Activated CD4-positive, alpha-beta memory T cell treated with anti-CD3 and anti-CD28 coated beads, Interleukin-2, amount 10 ng/mL, durations not matched to agents 7 days and 5 days (primary cell): ENCODE measurements around the gene PROZ. TPM values are rescaled to one million over a fixed set of nuclear protein-coding genes. Genes with fewer than 3 reads are reported as not detected.
"Not testable (repeated sequence)": the region's sequence is repeated elsewhere in the genome, so short reads cannot be mapped to it uniquely, and the experiment has no call there.

ENCODE experiments used
- CTCF ChIA-PET: fragments of 350-600 bp; sonication (Branson Sonifier 250); formaldehyde crosslinking; loops from one replicate; lab custom pipeline; 2021; ENCODE audit warnings: antibody characterized with exemption, inconsistent platforms; lab: Charles Lee
- POLR2A ChIA-PET: fragments of 350-600 bp; sonication (Branson Sonifier 250); formaldehyde crosslinking; loops from one replicate; lab custom pipeline; 2021; ENCODE audit warnings: antibody characterized with exemption; lab: Charles Lee
- DNase-seq: peaks from one replicate; pipeline ENCODE4 v3.0.0-alpha.2; 2020
- H3K27ac Mint-ChIP-seq: one replicate; pipeline ENCODE4 v1.8.0; 2021; ENCODE audit warnings: mild to moderate bottlenecking, mixed read lengths
- H3K27me3 Mint-ChIP-seq: one replicate; pipeline ENCODE4 v1.8.0; 2021; ENCODE audit warnings: mixed read lengths
- H3K36me3 Mint-ChIP-seq: one replicate; pipeline ENCODE4 v1.8.0; 2021; ENCODE audit warnings: low read depth, mixed read lengths
- H3K4me1 Mint-ChIP-seq: one replicate; pipeline ENCODE4 v1.8.0; 2021; ENCODE audit warnings: mixed read lengths
- H3K4me3 Mint-ChIP-seq: one replicate; pipeline ENCODE4 v1.8.0; 2021; ENCODE audit warnings: mild to moderate bottlenecking, mixed read lengths
- H3K9me3 Mint-ChIP-seq: one replicate; pipeline ENCODE4 v1.8.0; 2021; ENCODE audit warnings: mixed read lengths
- total RNA-seq, 2 experiments: library from RNA; stranded (reverse); gene quantifications; one replicate each; pipeline ENCODE4 v1.2.3, GENCODE V29; 2021

PROZ gene, protein sequence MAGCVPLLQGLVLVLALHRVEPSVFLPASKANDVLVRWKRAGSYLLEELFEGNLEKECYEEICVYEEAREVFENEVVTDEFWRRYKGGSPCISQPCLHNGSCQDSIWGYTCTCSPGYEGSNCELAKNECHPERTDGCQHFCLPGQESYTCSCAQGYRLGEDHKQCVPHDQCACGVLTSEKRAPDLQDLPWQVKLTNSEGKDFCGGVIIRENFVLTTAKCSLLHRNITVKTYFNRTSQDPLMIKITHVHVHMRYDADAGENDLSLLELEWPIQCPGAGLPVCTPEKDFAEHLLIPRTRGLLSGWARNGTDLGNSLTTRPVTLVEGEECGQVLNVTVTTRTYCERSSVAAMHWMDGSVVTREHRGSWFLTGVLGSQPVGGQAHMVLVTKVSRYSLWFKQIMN
- not detected for total RNA-seq

DNA sequence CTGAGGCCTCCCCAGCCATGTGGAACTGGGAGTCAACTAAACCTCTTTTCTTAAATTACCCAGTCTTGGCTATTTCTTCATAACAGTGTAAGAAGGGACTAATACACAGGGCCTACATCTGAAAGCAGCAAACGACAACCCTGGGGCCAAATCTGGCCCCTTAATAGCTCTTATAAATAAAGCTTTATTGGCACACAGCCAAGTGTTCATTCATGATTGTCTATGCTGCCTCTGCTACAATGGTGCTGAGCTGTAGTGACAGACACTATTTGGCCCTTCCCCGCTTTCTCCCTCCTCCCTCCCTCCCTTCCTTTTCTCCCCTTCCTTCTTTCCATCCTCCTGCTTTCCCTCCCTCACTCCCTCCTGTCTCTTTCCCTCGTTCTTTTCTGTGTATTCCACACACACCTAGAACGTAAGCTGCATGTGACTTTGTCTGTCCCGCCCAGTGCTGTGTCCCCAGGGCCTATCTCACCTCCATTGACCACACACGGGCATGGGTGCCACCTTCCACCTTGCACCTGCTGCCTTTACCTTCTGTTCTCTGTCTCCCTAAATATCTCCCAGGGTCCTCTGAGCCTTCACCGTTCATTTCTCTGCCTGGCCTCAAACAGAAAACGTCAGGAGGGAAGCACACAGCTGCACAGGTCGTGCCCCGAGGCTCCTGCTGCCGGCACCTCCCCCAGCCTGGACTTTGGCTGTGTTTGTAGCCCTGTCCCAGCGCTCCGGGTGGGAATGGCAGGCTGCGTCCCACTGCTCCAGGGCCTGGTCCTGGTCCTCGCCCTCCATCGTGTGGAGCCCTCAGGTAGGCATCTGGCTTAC lies at the start of gene PROZ:
PROZ (plus strand) TSS at position 720 of the 819 bp plus-strand sequence; CDS start at position 733, 13 bp downstream.
- H3K27ac Mint-ChIP-seq: no peak within 1 kb of the TSS
- H3K4me1 Mint-ChIP-seq: peaks cover 31% of the 10 kb centered on the region
- no peak within 1 kb of the TSS for H3K4me3 Mint-ChIP-seq
- peaks cover 13% of the 10 kb centered on the region for H3K27me3 Mint-ChIP-seq
- CTCF ChIA-PET: no interaction called here
- H3K36me3 Mint-ChIP-seq: peaks cover 13% of the 10 kb centered on the region
- no peak for DNase-seq
- POLR2A ChIA-PET: no interaction called here
- peaks cover 22% of the 10 kb centered on the region for H3K9me3 Mint-ChIP-seq

DNA sequence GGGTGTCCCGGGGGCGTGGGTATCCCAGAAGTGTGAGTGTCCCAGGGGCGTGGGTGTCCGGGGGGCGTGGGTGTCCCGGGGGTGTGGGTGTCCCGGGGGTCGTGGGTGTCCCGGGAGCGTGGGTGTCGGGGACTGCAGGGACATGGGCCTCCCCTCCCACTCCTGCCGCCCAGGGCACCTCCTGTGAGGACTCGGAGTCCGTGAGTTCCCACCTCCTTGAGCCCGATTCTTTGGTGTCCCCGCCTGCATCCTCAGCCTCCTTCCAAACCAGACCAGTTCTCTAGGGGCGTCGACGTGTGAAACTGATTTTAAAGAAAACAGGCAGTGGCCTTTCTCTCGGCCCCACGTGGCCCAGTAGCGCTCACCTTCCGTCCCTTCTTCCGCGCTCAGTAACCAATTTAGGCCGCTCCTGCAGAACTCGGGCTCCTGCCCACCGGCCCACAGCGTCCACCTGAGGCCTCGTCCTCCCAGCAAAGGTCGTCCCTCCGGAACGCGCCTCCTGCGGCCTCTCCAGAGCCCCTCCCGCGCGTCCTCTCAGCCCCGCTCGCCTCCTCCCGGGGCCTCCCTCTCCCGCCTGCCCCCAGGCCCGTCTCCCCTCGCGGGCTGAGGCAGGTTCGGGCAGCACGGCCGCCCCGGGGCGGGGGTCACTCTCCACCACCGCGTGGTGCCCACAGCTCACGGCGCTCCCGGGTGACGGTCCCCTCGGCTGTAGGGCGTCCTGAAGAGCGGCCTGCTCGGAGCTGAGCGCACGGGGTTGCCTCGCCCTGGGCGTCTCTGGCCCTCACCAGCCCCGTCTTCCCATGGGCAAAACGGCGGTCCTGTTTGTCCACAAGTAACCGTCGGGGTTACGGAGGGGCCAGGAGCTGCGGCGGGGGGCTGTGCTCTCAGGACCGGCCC lies 49.0 kb upstream of the PROZ start:
- ChIA-PET POLR2A (no interaction called here), CTCF (no interaction called here)
- H3K36me3 Mint-ChIP-seq: no peaks in the 10 kb centered on the region
- H3K27me3 Mint-ChIP-seq: peaks cover 6% of the 10 kb centered on the region
- DNase-seq: no peak
- no peak overlapping the region for H3K27ac Mint-ChIP-seq
- no peaks in the 10 kb centered on the region for H3K4me1 Mint-ChIP-seq
- no peaks in the 10 kb centered on the region for H3K9me3 Mint-ChIP-seq
- H3K4me3 Mint-ChIP-seq: no peak overlapping the region

GRCh38 chr13:113110048-113110851 lies 48.2 kb upstream of the PROZ start:
- peaks cover 6% of the 10 kb centered on the region for H3K27me3 Mint-ChIP-seq
- H3K4me1 Mint-ChIP-seq: no peaks in the 10 kb centered on the region
- H3K27ac Mint-ChIP-seq: no peak overlapping the region
- H3K4me3 Mint-ChIP-seq: no peak overlapping the region
- no peaks in the 10 kb centered on the region for H3K9me3 Mint-ChIP-seq
- CTCF ChIA-PET: no interaction called here
- no peaks in the 10 kb centered on the region for H3K36me3 Mint-ChIP-seq
- DNase-seq: no peak
- POLR2A ChIA-PET: no interaction called here

- H3K4me3 Mint-ChIP-seq: no peak overlapping the region
- no peak overlapping the region for H3K27ac Mint-ChIP-seq
- no peaks in the 10 kb centered on the region for H3K9me3 Mint-ChIP-seq
- DNase-seq: no peak
- peaks cover 6% of the 10 kb centered on the region for H3K27me3 Mint-ChIP-seq
- CTCF ChIA-PET: no interaction called here
- H3K36me3 Mint-ChIP-seq: no peaks in the 10 kb centered on the region
- no peaks in the 10 kb centered on the region for H3K4me1 Mint-ChIP-seq
- POLR2A ChIA-PET: no interaction called here
Measured at GRCh38 chr13:113110852-113111315, 47.6 kb upstream of the PROZ start.

DNA sequence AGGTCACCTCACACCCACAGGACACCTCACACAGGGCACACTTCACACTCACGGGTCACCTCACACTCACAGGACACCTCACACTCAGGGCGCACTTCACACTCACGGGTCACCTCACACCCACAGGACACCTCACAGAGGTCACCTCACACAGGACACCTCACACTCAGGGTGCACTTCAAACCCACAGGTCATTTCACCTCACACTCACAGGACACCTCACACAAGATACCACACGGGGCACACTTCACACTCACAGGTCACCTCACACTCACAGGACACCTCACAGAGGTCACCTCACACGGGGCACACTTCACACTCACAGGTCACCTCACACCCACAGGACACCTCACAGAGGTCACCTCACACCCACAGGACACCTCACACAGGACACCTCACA lies 46.6 kb upstream of the PROZ start:
- H3K27me3 Mint-ChIP-seq, DNase-seq, POLR2A ChIA-PET, H3K4me3 Mint-ChIP-seq, H3K36me3 Mint-ChIP-seq, H3K9me3 Mint-ChIP-seq, H3K4me1 Mint-ChIP-seq, CTCF ChIA-PET, H3K27ac Mint-ChIP-seq: not testable (repeated sequence)

DNA sequence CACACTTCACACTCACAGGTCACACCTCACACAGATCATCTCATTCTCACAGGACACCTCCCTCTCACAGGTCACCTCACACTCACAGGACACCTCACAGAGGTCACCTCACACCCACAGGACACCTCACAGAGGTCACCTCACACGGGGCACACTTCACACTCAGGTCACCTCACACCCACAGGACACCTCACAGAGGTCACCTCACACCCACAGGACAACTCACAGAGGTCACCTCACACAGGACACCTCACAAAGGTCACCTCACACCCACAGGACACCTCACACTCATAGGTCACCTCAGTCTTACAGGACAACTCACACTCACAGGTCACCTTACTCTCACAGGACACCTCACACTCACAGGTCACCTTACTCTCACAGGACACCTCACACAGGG lies 46.0 kb upstream of the PROZ start:
- POLR2A ChIA-PET, CTCF ChIA-PET, H3K36me3 Mint-ChIP-seq, H3K27ac Mint-ChIP-seq, H3K27me3 Mint-ChIP-seq, DNase-seq, H3K4me3 Mint-ChIP-seq, H3K4me1 Mint-ChIP-seq, H3K9me3 Mint-ChIP-seq: not testable (repeated sequence)

GRCh38 chr13:113112893-113113845 lies 45.3 kb upstream of the PROZ start:
- Mint-ChIP-seq H3K36me3 (no peaks in the 10 kb centered on the region), H3K9me3 (no peaks in the 10 kb centered on the region), H3K27ac (no peak overlapping the region), H3K27me3 (peaks cover 6% of the 10 kb centered on the region), H3K4me1 (no peaks in the 10 kb centered on the region), H3K4me3 (no peak overlapping the region)
- ChIA-PET POLR2A (no interaction called here), CTCF (no interaction called here)
- DNase-seq: no peak

- CTCF ChIA-PET: no interaction called here
- no peaks in the 10 kb centered on the region for H3K9me3 Mint-ChIP-seq
- POLR2A ChIA-PET: no interaction called here
- DNase-seq: no peak
- H3K36me3 Mint-ChIP-seq: no peaks in the 10 kb centered on the region
- no peaks in the 10 kb centered on the region for H3K4me1 Mint-ChIP-seq
- H3K27me3 Mint-ChIP-seq: peaks cover 6% of the 10 kb centered on the region
- no peak overlapping the region for H3K4me3 Mint-ChIP-seq
- H3K27ac Mint-ChIP-seq: no peak overlapping the region
Measured at GRCh38 chr13:113113846-113114271, 44.6 kb upstream of the PROZ start.

DNA sequence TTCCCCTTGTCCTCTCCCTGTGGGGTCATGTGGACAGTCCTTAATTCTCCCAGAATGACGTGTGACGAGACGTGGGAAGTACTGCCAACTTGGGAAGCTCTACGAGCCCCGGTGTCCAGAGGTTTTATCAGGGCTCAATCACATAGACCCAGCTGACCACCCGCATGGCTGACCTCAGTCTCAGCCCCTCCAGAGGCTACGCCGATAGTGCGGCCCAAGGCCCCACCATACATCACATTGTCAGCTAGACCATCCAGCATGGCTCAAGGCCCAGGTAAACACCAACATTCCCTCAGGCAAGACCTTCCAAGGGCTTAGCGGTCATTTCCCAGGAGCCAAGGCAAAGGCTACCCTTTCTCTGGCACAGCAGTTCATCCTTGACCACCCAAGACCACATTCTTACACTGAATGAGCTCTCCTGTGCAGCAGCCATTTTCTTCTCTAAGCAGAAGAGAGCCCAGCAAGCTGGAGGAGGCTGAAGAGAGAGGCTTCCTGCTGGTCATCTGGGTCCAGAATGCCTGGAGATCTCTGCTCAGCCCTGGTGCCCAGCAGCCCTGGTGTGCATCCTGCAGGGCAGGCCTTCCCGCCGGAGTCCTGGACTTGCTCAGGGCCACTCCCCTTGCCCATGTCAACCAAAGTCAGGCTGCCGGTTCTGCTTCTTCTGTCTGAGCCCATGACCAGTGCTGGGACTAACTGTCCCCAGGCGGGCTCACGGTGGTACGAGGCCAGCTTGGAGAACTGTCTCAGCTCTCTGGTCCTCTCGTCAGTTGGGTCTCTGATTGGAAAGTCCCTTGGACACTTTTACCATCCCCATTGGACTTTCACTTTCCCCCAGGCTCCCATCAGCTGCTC lies 43.7 kb upstream of the PROZ start:
- no peak overlapping the region for H3K4me3 Mint-ChIP-seq
- H3K27me3 Mint-ChIP-seq: peaks cover 3% of the 10 kb centered on the region
- DNase-seq: no peak
- CTCF ChIA-PET: no interaction called here
- no peak overlapping the region for H3K27ac Mint-ChIP-seq
- no peaks in the 10 kb centered on the region for H3K36me3 Mint-ChIP-seq
- H3K4me1 Mint-ChIP-seq: no peaks in the 10 kb centered on the region
- H3K9me3 Mint-ChIP-seq: no peaks in the 10 kb centered on the region
- POLR2A ChIA-PET: no interaction called here

GRCh38 chr13:113115363-113116205 lies 42.9 kb upstream of the PROZ start:
- Mint-ChIP-seq H3K27me3 (peaks cover 3% of the 10 kb centered on the region), H3K4me3 (no peak overlapping the region), H3K9me3 (no peaks in the 10 kb centered on the region), H3K36me3 (no peaks in the 10 kb centered on the region), H3K27ac (no peak overlapping the region), H3K4me1 (no peaks in the 10 kb centered on the region)
- CTCF ChIA-PET: no interaction called here
- POLR2A ChIA-PET: no interaction called here
- no peak for DNase-seq
